Esophagus (tissue), 2 donors: ENCODE data around the gene ARHGAP23. TPM values are rescaled to one million over a fixed set of nuclear protein-coding genes. Genes with fewer than 3 reads are reported as not detected.
"Not testable (repeated sequence)": the region's sequence is repeated elsewhere in the genome, so short reads cannot be mapped to it uniquely, and the experiment has no call there.

ENCODE experiments used
- H3K27ac ChIP-seq, 2 donors: one replicate each; pipeline ENCODE4 v1.5.1; 2013; ENCODE audit warnings: low read depth in 2 of 2, mild to moderate bottlenecking in 2 of 2, inconsistent platforms in 1 of 2, low read length in 1 of 2, moderate library complexity in 1 of 2
- H3K27me3 ChIP-seq, 2 donors: one replicate each; pipeline ENCODE4 v1.6.1; 2013; ENCODE audit warnings: low read length in 2 of 2, control low read depth in 1 of 2, mild to moderate bottlenecking in 1 of 2; ENCODE audit not compliant: insufficient read depth in 2 of 2, control insufficient read depth in 1 of 2
- H3K36me3 ChIP-seq, 2 donors: one replicate each; pipeline ENCODE4 v1.6.1; 2013; ENCODE audit warnings: low read length in 1 of 2; ENCODE audit not compliant: control insufficient read depth in 2 of 2, insufficient read depth in 2 of 2
- H3K4me1 ChIP-seq, 2 donors: one replicate each; pipeline ENCODE4 v1.6.1; 2013; ENCODE audit warnings: low read length in 1 of 2; ENCODE audit not compliant: control insufficient read depth in 2 of 2, insufficient read depth in 2 of 2
- H3K4me3 ChIP-seq, 2 donors: one replicate each; pipeline ENCODE4 v1.5.1; 2013; ENCODE audit warnings: low read length in 2 of 2, mild to moderate bottlenecking in 2 of 2, low read depth in 1 of 2, moderate library complexity in 1 of 2
- H3K9me3 ChIP-seq, 2 donors: one replicate each; pipeline ENCODE4 v1.6.1; 2013; ENCODE audit warnings: mild to moderate bottlenecking in 2 of 2, low read depth in 1 of 2, low read length in 1 of 2, moderate library complexity in 1 of 2; ENCODE audit not compliant: control insufficient read depth in 2 of 2, insufficient read depth in 1 of 2
- WGBS, 2 donors: extraction: QIAGEN DNeasy Blood & Tissue Kit; methylation state at CpG; one replicate each; pipeline ENCODE4 v1.1.7; 2013; 5-methylcytosine and 5-hydroxymethylcytosine counted together
- polyA plus RNA-seq, 2 donors: library from polyadenylated mRNA; stranded (reverse); fragments of 200-250 nt; gene quantifications; one replicate each; pipeline ENCODE4 v1.2.3, GENCODE V29; 2013
- donor health status: healthy with polysubstance abuse.
- donor health status: Bipolar disorder and iron deficiency.

Gene ARHGAP23
- polyA plus RNA-seq, 2 donors = 36.0 to 45.2 TPM

DNA sequence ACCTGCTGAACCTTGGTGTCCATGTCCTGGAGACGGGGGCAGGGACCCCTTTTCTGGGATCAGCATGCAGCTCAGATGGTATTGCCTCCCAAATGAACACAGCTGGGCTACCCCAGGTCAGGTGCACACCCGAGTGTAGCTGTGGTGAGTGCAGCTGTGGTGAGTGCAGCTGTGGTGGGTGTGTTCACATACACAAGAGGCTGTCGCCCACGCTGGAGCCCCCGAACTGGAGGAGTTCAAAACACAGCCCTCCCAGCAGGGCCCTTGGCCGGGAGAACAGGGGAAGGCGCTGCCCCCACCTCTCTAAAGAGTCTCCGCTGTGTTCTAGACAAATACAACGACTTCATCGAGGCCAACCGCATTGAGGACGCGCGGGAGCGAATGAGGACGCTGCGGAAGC is 61.5 kb downstream of the ARHGAP23 start:
- not testable (repeated sequence) for H3K9me3 ChIP-seq, H3K27ac ChIP-seq, H3K4me3 ChIP-seq, H3K4me1 ChIP-seq, H3K27me3 ChIP-seq
- WGBS, 2 donors = 83 to 84% methylated on average over 17 of the region's 17 CpGs
- H3K36me3 ChIP-seq = peaks cover 5 to 32% of the 10 kb centered on the region in 2 donors

DNA sequence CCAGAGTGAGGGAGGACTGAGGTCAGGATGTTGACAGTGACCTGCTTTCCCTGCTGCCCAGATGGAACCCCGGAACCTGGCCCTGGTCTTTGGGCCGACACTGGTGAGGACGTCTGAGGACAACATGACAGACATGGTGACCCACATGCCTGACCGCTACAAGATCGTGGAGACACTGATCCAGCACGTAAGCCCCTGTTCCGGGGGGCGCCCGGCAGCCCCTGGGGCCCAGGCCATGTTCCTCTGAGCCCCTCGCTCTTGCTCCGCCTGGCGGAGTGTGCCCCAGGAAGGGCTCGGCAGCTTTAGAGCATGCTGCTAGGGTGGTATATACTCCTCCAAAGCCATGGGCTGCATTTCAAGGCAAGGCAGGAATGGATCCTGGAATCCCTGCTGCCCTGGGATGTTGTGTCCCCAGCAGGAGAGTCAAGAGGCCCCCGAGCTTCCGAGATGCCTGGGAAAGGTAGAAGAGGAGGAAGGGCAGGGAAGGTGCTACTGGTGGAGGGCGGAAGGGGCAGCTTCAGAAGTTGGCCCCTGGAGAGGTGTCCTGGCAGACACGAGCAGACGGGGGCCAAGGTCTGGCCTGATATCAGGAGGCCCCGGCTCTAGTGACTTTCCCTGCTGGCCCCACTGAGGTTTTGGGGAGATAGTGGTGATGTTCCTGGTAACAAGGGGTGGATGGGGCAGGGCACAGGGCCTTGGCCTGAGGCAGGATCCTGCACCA is 63.2 kb downstream of the ARHGAP23 start:
- not testable (repeated sequence) for H3K4me1 ChIP-seq, H3K27me3 ChIP-seq, H3K9me3 ChIP-seq, H3K4me3 ChIP-seq
- peaks cover 5 to 30% of the 10 kb centered on the region in 2 donors for H3K36me3 ChIP-seq
- WGBS, 2 donors = 85% methylated on average over 19 of the region's 19 CpGs
- peak overlapping the region in 1 of 2 donors; percentile 6 for H3K27ac ChIP-seq

DNA sequence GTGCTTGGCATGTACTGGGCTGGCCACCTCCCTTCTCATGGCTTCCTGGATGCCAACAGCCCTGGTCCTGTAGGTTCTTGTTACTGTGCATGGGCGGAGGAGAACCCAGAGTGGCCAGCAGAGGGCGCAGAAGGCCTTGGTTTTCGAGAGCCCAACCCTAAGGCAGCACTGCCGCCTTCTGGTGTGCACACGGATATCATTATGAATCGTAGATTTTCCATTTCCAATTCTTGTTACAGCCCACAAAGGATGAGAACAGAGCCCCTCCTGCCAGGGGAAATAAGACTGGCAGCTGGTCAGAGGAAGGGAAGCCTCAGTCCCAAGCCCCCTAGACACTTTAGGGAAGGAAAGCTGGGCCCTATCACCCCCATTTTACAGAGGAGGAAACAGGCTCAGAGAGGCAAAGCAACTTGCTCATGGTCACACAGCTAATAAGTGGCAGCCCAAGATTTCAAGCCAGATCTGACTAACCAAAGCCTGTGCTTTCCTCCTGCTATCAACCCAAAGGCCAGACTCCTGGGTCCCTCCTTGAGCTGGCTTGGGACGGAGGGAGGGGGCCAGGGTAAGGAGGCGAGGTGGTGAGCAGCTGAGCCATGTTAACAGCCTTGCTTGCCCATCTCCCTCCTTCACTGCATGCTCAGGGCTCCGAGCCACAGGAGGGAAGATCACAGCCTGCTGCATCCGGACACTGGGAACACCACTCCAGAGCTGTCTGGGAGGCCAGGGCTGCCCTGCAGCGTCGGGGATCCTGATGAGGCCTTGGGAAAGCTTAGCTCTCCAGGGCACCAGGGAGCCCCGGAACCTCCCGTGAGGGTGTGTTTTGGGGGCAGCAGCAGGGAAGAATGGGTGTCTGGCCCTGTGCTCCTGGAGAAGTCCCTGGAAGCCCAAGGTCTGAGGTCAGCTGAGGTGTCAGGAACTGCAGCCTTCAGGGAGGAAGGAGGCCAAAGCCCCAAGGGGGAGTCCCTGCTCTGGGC is 64.1 kb downstream of the ARHGAP23 start:
- peak overlapping the region in 1 of 2 donors; percentile 6 for H3K27ac ChIP-seq
- H3K9me3 ChIP-seq, H3K27me3 ChIP-seq, H3K4me3 ChIP-seq, H3K4me1 ChIP-seq: not testable (repeated sequence)
- peaks cover 5 to 30% of the 10 kb centered on the region in 2 donors for H3K36me3 ChIP-seq
- 51% methylated on average over 14 of the region's 14 CpGs for WGBS, 2 donors

DNA sequence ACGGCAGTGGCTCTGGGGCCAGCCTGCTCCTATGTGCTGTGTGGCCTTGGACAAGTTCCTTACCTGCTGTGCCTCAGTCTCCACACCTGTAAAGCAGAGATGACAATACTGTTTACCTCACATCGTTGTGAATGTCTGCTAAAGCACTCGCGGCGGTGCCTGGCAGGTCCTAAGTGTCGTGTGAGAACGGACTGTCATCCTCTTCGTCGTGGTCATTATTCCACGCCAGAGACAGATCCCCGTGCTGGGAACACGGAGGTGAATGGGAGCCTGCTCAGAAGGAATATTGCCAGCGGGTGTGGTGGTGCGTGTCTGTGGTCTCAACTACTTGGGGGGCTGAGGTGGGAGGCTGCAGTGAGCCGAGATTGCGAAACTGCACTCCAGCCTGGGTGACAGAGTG is 65.9 kb downstream of the ARHGAP23 start:
- WGBS, 2 donors = 88 to 93% methylated on average over 16 of the region's 16 CpGs
- H3K4me1 ChIP-seq, H3K27ac ChIP-seq, H3K9me3 ChIP-seq, H3K4me3 ChIP-seq, H3K27me3 ChIP-seq: not testable (repeated sequence)
- peaks cover 9 to 37% of the 10 kb centered on the region in 2 donors for H3K36me3 ChIP-seq

DNA sequence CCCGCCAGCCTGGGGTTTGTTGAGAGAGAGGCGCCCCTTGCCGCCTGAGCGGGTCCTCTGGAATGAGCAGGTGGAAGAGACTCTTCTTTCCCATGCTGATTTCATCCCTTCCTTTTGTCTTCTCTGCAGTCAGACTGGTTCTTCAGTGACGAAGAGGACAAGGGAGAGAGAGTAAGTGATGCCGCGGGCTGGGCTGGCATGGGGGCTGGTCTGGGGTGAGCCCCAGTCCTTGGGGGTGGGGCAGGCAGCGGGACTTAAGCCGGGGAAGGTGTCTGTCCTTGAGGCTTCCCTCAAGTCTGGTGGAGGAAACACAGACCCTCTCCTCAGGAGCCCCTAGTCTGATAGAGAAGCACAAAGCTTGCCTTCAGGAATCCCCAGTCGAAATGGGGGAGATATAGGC is 69.4 kb downstream of the ARHGAP23 start:
- H3K27me3 ChIP-seq, H3K4me3 ChIP-seq, H3K9me3 ChIP-seq, H3K27ac ChIP-seq, H3K4me1 ChIP-seq: not testable (repeated sequence)
- WGBS, 2 donors = 90 to 92% methylated on average over 10 of the region's 10 CpGs
- H3K36me3 ChIP-seq = peaks cover 4 to 21% of the 10 kb centered on the region in 2 donors

- Histone ChIP-seq H3K27ac (no peak overlapping the region), H3K4me1 (no peaks in the 10 kb centered on the region), H3K36me3 (peaks cover 4 to 20% of the 10 kb centered on the region in 2 donors), H3K9me3 (no peaks in the 10 kb centered on the region), H3K27me3 (no peaks in the 10 kb centered on the region), H3K4me3 (no peak overlapping the region)
- 81 to 90% methylated on average over 11 to 14 of the region's 14 CpGs for WGBS, 2 donors
Observed at GRCh38 chr17:38498353-38498752, 70.1 kb downstream of the ARHGAP23 start.

- H3K4me1 ChIP-seq, H3K4me3 ChIP-seq, H3K27me3 ChIP-seq, H3K27ac ChIP-seq, H3K9me3 ChIP-seq: not testable (repeated sequence)
- 89 to 91% methylated on average over 10 of the region's 10 CpGs for WGBS, 2 donors
- peaks cover 6 to 14% of the 10 kb centered on the region in 2 donors for H3K36me3 ChIP-seq
Observed at GRCh38 chr17:38499230-38499629, 71.0 kb downstream of the ARHGAP23 start.

DNA sequence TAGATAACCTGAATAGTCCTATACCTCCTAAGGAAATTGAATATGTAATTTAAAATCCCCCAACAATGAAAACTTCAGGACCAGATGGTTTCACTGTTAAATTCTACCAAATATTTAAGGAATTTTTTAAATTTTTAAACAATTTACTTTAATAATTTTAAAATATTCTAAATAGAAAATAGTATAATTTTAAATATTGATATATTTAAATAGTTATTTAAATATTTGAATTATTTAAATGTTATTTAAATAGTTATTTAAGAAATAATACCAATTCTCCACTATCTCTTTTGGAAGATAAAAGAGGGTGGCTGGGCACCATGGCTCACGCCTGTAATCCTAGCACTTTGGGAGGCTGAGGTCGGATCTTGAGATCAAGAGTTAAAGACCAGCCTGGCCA is 73.5 kb downstream of the ARHGAP23 start:
- peaks cover 7 to 15% of the 10 kb centered on the region in 2 donors for H3K36me3 ChIP-seq
- not testable (repeated sequence) for H3K27ac ChIP-seq, H3K27me3 ChIP-seq, H3K4me3 ChIP-seq, H3K4me1 ChIP-seq, H3K9me3 ChIP-seq
- WGBS, 2 donors = 94 to 98% methylated on average over 2 of the region's 2 CpGs

- peaks cover 3 to 19% of the 10 kb centered on the region in 2 donors for H3K36me3 ChIP-seq
- H3K4me3 ChIP-seq, H3K27ac ChIP-seq, H3K27me3 ChIP-seq, H3K4me1 ChIP-seq, H3K9me3 ChIP-seq: not testable (repeated sequence)
- 87 to 92% methylated on average over 12 to 15 of the region's 15 CpGs for WGBS, 2 donors
Observed at GRCh38 chr17:38503286-38503913, 75.1 kb downstream of the ARHGAP23 start.
